ENCODE measurements around the gene C17orf50.

C17orf50 gene

DNA sequence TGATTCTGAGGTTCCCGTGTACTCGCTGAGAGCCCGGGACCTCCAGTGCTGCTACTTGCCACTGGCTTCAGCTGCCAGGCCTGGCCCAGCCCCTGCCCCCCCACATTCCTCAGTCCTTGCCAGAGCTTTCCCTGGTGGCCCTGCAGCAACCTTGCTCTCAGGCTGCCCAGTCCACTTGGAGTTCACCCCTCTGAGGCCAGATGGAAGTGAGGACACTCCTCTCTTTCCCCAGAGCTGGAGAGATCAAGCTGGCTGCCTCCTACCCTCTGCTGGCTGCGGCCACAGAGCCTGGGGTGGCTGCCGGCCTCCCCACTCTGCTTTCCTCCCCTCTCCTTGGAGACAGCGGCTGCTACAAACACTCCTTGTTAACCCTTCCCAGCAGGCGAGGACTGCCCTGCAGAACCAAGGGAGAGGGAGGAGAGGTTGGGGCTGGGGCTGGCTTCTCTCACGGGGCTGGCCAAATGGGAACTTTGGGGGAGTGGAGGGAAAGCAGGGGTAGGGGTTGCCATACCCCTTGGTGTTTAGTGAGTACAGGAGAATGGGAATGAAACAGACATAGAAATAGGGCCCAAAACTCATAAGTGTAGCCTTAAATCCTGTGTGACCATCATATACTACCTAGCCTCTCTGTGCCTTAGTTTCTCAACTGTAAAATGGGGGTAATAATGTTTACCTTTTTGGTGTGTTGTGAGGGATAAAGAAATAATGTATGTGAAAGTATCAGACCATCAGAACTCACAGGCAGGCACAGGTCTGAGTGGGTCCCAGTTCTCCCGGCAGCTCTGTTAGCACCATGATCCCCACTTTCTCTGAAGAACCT is 7.5 kb upstream of the C17orf50 start, which contains the start of gene GAS2L2:
Gene GAS2L2, minus strand, starts transcription at position 295 of the 820 bp plus-strand sequence. CDS start 389 bp downstream, outside the sequence.
- TF ChIP-seq GATA2 (IDR thresholded peaks at IDR 0.05; ENCODE audit: low read depth, low read length) (no peak), GATA3 (IDR thresholded peaks at IDR 0.05; ENCODE audit: low read depth, low read length) (no peak)

- no peak for TF ChIP-seq GATA2 (IDR thresholded peaks at IDR 0.05; ENCODE audit: low read depth, low read length)
- TF ChIP-seq GATA3 (IDR thresholded peaks at IDR 0.05; ENCODE audit: low read depth, low read length): no peak
Observed at GRCh38 chr17:35757243-35757642, 3.4 kb upstream of the C17orf50 start.

DNA sequence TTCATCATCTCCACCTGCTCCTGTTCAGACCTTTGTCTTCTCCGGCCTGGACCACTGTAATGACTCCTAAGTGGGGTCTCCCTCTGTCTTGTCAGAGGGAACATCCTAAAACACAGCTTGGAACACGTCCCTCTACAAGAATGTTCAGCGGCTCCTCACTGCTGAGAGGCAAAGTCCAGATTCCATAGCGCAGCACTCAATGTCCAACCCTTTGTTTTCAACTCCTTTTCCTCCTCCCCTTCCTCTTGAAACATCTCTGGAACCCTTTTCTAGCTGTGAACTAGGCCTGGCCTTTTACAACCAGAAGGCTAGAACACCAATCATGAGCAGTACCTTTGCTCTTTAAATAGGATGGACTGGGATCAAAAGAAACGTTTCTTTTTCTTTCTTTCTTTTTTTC is 914 bp downstream of the C17orf50 start:
- no peak for TF ChIP-seq GATA2 (IDR thresholded peaks at IDR 0.05; ENCODE audit: low read depth, low read length)
- TF ChIP-seq GATA3 (IDR thresholded peaks at IDR 0.05; ENCODE audit: low read depth, low read length): no peak

DNA sequence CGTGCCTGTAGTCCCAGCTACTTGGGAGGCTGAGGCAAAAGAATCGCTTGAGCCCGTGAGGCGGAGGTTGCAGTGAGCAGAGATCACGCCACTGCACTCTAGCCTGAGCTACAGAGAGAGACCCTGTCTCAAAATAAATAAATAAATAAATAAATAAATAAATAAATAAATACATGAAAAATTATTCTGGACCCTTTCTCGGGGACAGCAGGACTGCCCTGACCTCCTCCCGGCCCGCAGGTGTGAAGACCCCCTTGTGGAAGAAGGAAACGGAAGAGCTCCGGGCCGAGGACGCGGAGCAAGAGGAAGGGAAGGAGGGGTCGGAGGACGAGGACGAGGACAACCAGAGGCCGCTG is 3.1 kb downstream of the C17orf50 start:
- TF ChIP-seq GATA3 (IDR thresholded peaks at IDR 0.05; ENCODE audit: low read depth, low read length) (no peak), GATA2 (IDR thresholded peaks at IDR 0.05; ENCODE audit: low read depth, low read length) (no peak)

GRCh38 chr17:35764123-35764991 is 3.7 kb downstream of the C17orf50 start:
- TF ChIP-seq GATA2 (IDR thresholded peaks at IDR 0.05; ENCODE audit: low read depth, low read length) (no peak), GATA3 (IDR thresholded peaks at IDR 0.05; ENCODE audit: low read depth, low read length) (no peak)

DNA sequence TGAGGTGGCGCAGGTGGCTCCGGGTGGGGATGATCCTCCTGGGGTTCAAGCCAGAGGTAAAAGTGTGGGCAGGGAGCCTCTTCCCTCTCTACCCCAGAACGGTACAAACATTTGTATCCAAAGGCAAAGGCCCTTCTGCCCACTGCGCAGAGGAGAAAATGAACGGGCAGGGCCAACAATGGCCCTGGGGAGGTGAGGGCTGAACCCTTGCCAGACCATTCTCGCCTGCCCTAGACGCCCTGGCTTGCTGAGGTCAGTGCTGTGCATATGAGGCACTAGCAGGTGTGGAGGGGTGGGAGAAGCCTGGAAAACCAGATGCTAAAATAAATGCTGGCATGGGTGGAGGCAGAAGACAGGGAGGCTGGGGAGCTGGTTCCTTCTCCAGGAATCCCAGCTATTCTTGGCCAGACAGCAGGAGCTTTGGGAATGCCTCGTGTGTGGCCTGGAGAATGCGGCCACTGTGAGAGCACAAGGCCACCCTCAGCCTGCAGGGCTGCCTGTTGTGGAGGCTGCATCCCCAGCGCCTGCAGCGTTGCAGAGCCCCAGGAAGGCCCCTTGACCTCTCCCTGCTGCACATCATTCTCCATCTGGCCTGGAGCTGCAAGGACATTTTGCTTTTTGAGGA is 4.5 kb downstream of the C17orf50 start:
- TF ChIP-seq GATA2 (IDR thresholded peaks at IDR 0.05; ENCODE audit: low read depth, low read length): no peak
- TF ChIP-seq GATA3 (IDR thresholded peaks at IDR 0.05; ENCODE audit: low read depth, low read length): no peak

DNA sequence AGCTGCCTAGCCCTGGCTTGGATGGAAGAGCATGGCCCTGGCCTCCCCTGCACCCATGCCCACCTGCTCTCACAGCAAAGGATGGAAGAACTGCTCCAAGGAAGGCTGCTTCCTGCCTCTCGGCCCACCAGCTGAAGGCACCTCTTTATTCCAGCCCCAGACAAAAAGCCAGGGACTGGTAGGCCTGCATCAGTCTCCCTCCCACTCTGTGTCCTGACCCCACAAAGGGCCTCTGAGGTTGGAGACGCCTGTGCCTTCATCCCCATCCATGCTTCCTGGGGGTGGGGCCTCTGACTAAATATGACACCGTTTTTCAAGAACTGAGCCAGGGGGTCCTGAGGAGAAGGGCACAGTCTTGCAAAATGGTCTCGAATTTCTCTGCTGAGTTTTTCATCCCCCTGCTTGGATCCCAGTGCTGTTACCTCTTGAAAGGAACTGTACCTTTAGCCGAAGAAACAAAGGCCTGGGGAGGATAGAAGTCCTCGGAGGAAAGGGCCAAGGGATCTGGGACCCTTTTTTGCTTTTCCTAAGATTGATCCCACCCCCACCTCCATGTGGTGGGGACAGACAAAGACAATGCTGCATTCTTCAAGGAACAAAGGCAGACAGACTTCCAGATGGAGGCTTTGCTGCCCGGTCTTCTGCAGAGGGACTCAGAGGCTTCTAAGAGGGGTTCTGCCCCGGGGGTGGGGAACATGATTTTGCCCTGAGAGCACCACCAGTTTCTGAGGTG is 5.2 kb downstream of the C17orf50 start:
- TF ChIP-seq GATA2 (IDR thresholded peaks at IDR 0.05; ENCODE audit: low read depth, low read length) (no peak), GATA3 (IDR thresholded peaks at IDR 0.05; ENCODE audit: low read depth, low read length) (no peak)

- no peak for TF ChIP-seq GATA3 (IDR thresholded peaks at IDR 0.05; ENCODE audit: low read depth, low read length)
- no peak for TF ChIP-seq GATA2 (IDR thresholded peaks at IDR 0.05; ENCODE audit: low read depth, low read length)
Observed at GRCh38 chr17:35766489-35766877, 5.8 kb downstream of the C17orf50 start.

DNA sequence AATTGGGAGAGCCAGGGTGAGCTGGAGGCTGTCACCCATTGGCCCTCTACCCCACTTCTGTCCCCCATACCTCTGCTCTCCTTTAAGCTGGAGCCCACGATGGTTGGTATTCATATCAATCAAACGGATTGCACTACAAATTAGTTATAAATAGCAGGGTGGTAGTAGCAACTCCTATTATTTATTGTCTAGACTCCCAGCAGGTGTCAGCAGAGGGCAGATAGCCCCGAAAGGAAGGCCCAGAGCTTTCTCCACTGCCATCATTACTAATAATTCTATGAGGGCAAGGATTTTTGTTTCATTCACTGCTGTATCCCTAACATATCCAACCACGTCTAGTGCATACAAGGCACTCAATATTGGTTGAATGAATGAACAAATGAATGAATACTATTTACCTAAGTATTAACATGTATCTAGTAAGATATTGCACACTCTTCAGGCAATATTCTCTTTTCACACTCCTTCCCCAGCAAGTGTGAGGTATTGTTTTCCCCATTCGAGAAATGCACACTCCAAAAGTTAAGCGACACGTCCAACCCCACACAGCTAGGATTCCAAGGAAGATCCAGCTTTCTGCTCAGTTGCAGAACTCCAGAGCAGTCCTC is 6.3 kb downstream of the C17orf50 start:
- TF ChIP-seq GATA2 (IDR thresholded peaks at IDR 0.05; ENCODE audit: low read depth, low read length) (no peak), GATA3 (IDR thresholded peaks at IDR 0.05; ENCODE audit: low read depth, low read length) (no peak)

DNA sequence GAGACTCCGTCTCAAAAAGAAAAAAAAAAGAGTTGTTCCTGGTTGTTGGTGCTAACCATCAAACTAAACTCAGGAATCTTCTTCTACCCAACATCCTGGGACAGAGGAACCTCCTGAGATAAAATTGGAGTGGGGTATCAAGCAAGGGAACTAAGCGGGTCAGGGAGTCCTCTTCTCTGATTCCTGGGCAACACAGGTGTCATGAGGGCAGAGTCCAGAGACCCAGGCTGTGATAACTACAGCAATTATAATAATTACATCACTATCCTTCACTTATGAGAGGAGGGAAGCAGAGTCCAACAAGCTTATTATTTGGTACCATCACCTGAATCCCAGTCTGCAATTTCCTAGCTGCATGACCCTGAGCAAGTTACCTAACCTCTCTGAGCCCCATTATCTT is 8.1 kb downstream of the C17orf50 start:
- no peak for TF ChIP-seq GATA3 (IDR thresholded peaks at IDR 0.05; ENCODE audit: low read depth, low read length)
- no peak for TF ChIP-seq GATA2 (IDR thresholded peaks at IDR 0.05; ENCODE audit: low read depth, low read length)

GRCh38 chr17:35769895-35770486 is 9.3 kb downstream of the C17orf50 start:
- no peak for TF ChIP-seq GATA3 (IDR thresholded peaks at IDR 0.05; ENCODE audit: low read depth, low read length)
- TF ChIP-seq GATA2 (IDR thresholded peaks at IDR 0.05; ENCODE audit: low read depth, low read length): no peak

- TF ChIP-seq GATA2 (IDR thresholded peaks at IDR 0.05; ENCODE audit: low read depth, low read length): no peak
- no peak for TF ChIP-seq GATA3 (IDR thresholded peaks at IDR 0.05; ENCODE audit: low read depth, low read length)
Observed at GRCh38 chr17:35773129-35773528, 12.4 kb downstream of the C17orf50 start.

Measured in SH-SY5Y (cell line).